DND-41 (cell line): ENCODE measurements around the gene MYCBPAP.

Source experiments
- CTCF ChIP-seq: IDR thresholded peaks from 2 replicates; pipeline ENCODE4 v1.5.1; 2012; ENCODE audit warnings: borderline replicate concordance, low read length, moderate library complexity, mild to moderate bottlenecking; ENCODE audit not compliant: poor library complexity, severe bottlenecking; ENCODE audit errors: extremely low read depth
- EZH2 ChIP-seq: IDR thresholded peaks from 3 replicates; pipeline ENCODE4 v1.6.1; 2012; ENCODE audit warnings: borderline replicate concordance, low read depth, mild to moderate bottlenecking, moderate library complexity, low read length, inconsistent platforms; ENCODE audit not compliant: severe bottlenecking

DNA sequence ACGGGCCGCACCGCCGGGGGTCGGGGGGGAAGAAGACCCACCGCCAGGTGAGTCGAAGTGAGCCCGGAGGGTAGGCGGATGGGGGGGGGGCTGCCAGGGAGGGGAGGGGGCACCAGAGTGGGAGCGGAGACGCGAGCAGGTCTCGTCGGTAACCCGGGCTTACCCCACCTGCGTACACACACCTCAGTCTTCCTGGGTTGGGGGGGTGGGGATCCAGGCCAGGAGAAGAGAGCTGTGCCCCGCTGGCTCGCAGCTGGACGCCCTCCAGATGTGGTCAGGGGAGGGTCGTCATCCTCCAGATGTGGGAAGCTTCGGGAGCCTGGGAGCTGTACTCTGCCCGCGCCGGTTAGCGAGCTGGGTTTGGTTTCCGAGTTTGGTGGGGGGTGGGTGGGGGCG lies 53.5 kb downstream of the MYCBPAP start:
- no peak for TF ChIP-seq CTCF
- no peak for TF ChIP-seq EZH2
